K562 (cell line): Measurements from ENCODE around the gene DISC1. TPM values are rescaled to one million over a fixed set of nuclear protein-coding genes. Genes with fewer than 3 reads are reported as not detected.

Experiments
- ATAC-seq: fragments of 200-7000 bp; cut with Tn5 transposase; 3 replicates; pipeline ENCODE4 v1.9.1; 2020; ENCODE audit warnings: moderate library complexity
- BruUV-seq: library from RNA; stranded (reverse); fragments of 400-500 nt; replicated peaks from 2 replicates; lab custom pipeline; 2021; lab: Mats Ljungman, UMichigan
- CTCF ChIA-PET: fragments of 300-600 bp; formaldehyde crosslinking; extraction: SDS; loops from one replicate; lab custom pipeline; 2021; ENCODE audit warnings: low intra/inter-chr PET ratio; lab: Yijun Ruan, JAX
- POLR2A ChIA-PET: fragments of 300-600, 350-650 bp; sonication (Branson Sonifier 250); formaldehyde crosslinking; extraction: SDS; loops from one replicate; lab custom pipeline; 2021; ENCODE audit warnings: antibody characterized with exemption, inconsistent platforms; lab: Yijun Ruan, JAX
- DNase-seq, 4 experiments: peaks; one replicate each; pipeline versions ENCODE4 v3.0.0 to v3.0.0-alpha.2; 2011 to 2018; ENCODE audit warnings: low spot score in 3 of 4, mixed read lengths in 3 of 4; ENCODE audit errors: extremely low read depth in 1 of 4
- FAIRE-seq: peaks from 2 replicates; lab custom pipeline; 2011; peaks lifted over from hg19 to GRCh38; lab: Jason Lieb, UNC
- H2AFZ ChIP-seq: 2 replicates; pipeline ENCODE4 v1.6.0; 2011; ENCODE audit warnings: low read depth, low read length, control low read depth, inconsistent platforms
- H3K27ac ChIP-seq: fragments of 200-600 bp; 3 replicates; pipeline ENCODE4 v1.8.0; 2011; ENCODE audit warnings: low read depth, mild to moderate bottlenecking, control low read depth, inconsistent platforms, low read length, moderate library complexity, mixed read lengths; ENCODE audit errors: extremely low read depth
- H3K27me3 ChIP-seq, 2 experiments: fragments of 300-600 bp in 1 of 2; 2 replicates in 1 of 2; 3 replicates in 1 of 2; pipeline versions ENCODE4 v1.6.0 to v1.8.0; 2011; ENCODE audit warnings: inconsistent platforms in 2 of 2, low read length in 2 of 2, mild to moderate bottlenecking in 1 of 2, mixed read lengths in 1 of 2, moderate library complexity in 1 of 2; ENCODE audit not compliant: control insufficient read depth in 2 of 2, insufficient read depth in 2 of 2
- H3K36me3 ChIP-seq: fragments of 300-600 bp; 3 replicates; pipeline ENCODE4 v1.8.0; 2011; ENCODE audit warnings: mild to moderate bottlenecking, low read length, inconsistent platforms; ENCODE audit not compliant: control insufficient read depth, insufficient read depth
- H3K4me1 ChIP-seq, 2 experiments: fragments of 200-600 bp in 1 of 2; replicated peaks in 1 of 2; 2 replicates in 1 of 2; 3 replicates in 1 of 2; pipeline versions ENCODE4 v1.5.1 to v1.8.0; 2011; ENCODE audit warnings: inconsistent platforms in 2 of 2, low read length in 2 of 2, mild to moderate bottlenecking in 1 of 2, mixed read lengths in 1 of 2, moderate library complexity in 1 of 2; ENCODE audit not compliant: control insufficient read depth in 2 of 2, insufficient read depth in 2 of 2
- H3K4me2 ChIP-seq: 2 replicates; pipeline ENCODE4 v1.6.1; 2011; ENCODE audit warnings: low read length, control low read depth, inconsistent platforms, mixed read lengths; ENCODE audit not compliant: insufficient read depth
- H3K4me3 ChIP-seq: fragments of 200-600 bp; sonication (generic), shearing (Covaris generic); 2 replicates; pipeline ENCODE4 v1.5.1; 2016; ENCODE audit warnings: control low read depth, inconsistent platforms
- H3K79me2 ChIP-seq: fragments of 200-600 bp; 3 replicates; pipeline ENCODE4 v1.8.0; 2011; ENCODE audit warnings: low read length, inconsistent platforms; ENCODE audit not compliant: control insufficient read depth, insufficient read depth
- H3K9ac ChIP-seq, 2 experiments: 2 replicates each; pipeline versions ENCODE4 v1.6.0 to v1.6.1; 2011; ENCODE audit warnings: low read depth in 2 of 2, low read length in 2 of 2, control low read depth in 1 of 2, inconsistent platforms in 1 of 2, mild to moderate bottlenecking in 1 of 2, mixed read lengths in 1 of 2; ENCODE audit not compliant: insufficient read depth in 1 of 2
- H3K9me1 ChIP-seq: one replicate; pipeline ENCODE4 v1.6.0; 2011; ENCODE audit warnings: inconsistent platforms, mild to moderate bottlenecking, low read length, moderate library complexity; ENCODE audit not compliant: control insufficient read depth, insufficient read depth
- H3K9me3 ChIP-seq: replicated peaks from 2 replicates; pipeline ENCODE4 v1.5.1; 2011; ENCODE audit warnings: low read depth, low read length, inconsistent platforms; ENCODE audit not compliant: control insufficient read depth, insufficient read depth
- H4K20me1 ChIP-seq: replicated peaks from 2 replicates; pipeline ENCODE4 v1.6.1; 2011; ENCODE audit warnings: low read length, inconsistent platforms, mixed read lengths; ENCODE audit not compliant: control insufficient read depth, insufficient read depth
- BACH1 ChIP-seq: fragments of 200-800 bp; sonication (Bioruptor generic); IDR thresholded peaks from 2 replicates; pipeline ENCODE4 v1.6.1; 2016; ENCODE audit warnings: missing genetic modification characterization, missing compliant biosample characterization
- E2F6 ChIP-seq, 2 experiments: IDR thresholded peaks; 2 replicates each; pipeline ENCODE4 v1.6.1; 2011; ENCODE audit warnings: borderline replicate concordance in 1 of 2, control low read depth in 1 of 2, low read depth in 1 of 2, low read length in 1 of 2, mild to moderate bottlenecking in 1 of 2, mixed read lengths in 1 of 2, moderate library complexity in 1 of 2; ENCODE audit not compliant: insufficient read depth in 1 of 2, insufficient read length in 1 of 2, poor library complexity in 1 of 2, severe bottlenecking in 1 of 2; ENCODE audit errors: extremely low read depth in 1 of 2
- HMG20B ChIP-seq: fragments of 250-450 bp; sonication (Bioruptor Pico); IDR thresholded peaks from 2 replicates; pipeline ENCODE4 v1.5.0; 2021; ENCODE audit warnings: mild to moderate bottlenecking
- HMGXB4 ChIP-seq: sonication (generic); formaldehyde crosslinking; IDR thresholded peaks from 2 replicates; pipeline ENCODE4 v1.8.1; 2023; ENCODE audit warnings: mild to moderate bottlenecking, missing genetic modification reagents
- KAT8 ChIP-seq: fragments of 450-650 bp; IDR thresholded peaks from 2 replicates; pipeline ENCODE4 v1.6.1; 2016; ENCODE audit warnings: low read depth, mild to moderate bottlenecking
- KLF6 ChIP-seq: fragments of 250-450 bp; sonication (Bioruptor Pico); IDR thresholded peaks from 2 replicates; pipeline ENCODE4 v1.4.0; 2020; ENCODE audit warnings: mild to moderate bottlenecking, moderate library complexity, borderline replicate concordance
- MCM2 ChIP-seq: fragments of 450-650 bp; IDR thresholded peaks from 2 replicates; pipeline ENCODE4 v1.6.1; 2017; ENCODE audit warnings: low read depth, mild to moderate bottlenecking
- RCOR1 ChIP-seq, 2 experiments: IDR thresholded peaks; 2 replicates each; pipeline ENCODE4 v1.6.1; 2012; ENCODE audit warnings: low read depth in 2 of 2, low read length in 2 of 2, borderline replicate concordance in 1 of 2, improper control_type of control experiment in 1 of 2
- RNF2 ChIP-seq: sonication (generic); IDR thresholded peaks from 2 replicates; pipeline ENCODE4 v1.6.1; 2016
- TAF9B ChIP-seq: fragments of 450-650 bp; IDR thresholded peaks from 2 replicates; pipeline ENCODE4 v1.6.1; 2018; ENCODE audit warnings: mild to moderate bottlenecking; ENCODE audit not compliant: partially characterized antibody
- TAL1 ChIP-seq: fragments of 450-650 bp; IDR thresholded peaks from 2 replicates; pipeline ENCODE4 v1.6.1; 2016; ENCODE audit warnings: mild to moderate bottlenecking
- ZC3H11A ChIP-seq: IDR thresholded peaks from 2 replicates; pipeline ENCODE4 v1.6.1; 2012; ENCODE audit warnings: low read depth, low read length, improper control_type of control experiment
- WGBS: fragments of 100-300 bp; shearing (Covaris generic); methylation state at CpG from one replicate; pipeline ENCODE4 v1.1.6; 2016; ENCODE audit warnings: low coverage, mixed read lengths; ENCODE audit not compliant: insufficient coverage; ENCODE audit errors: missing lambda C conversion rate; 5-methylcytosine and 5-hydroxymethylcytosine counted together
- in situ Hi-C: fragments of 300-500 bp; cut with MboI; formaldehyde crosslinking; loops from 4 replicates; pipeline ENCODE4 v1.15.0; 2018; ENCODE audit warnings: inconsistent platforms, mixed read lengths
- intact Hi-C: fragments of 100-400 bp; cut with micrococcal nuclease; formaldehyde crosslinking; loops from 2 replicates; pipeline ENCODE4 v1.14.2; 2022
- polyA plus RNA-seq, 8 experiments: library from polyadenylated mRNA; depleted of rRNA in 4 of 8; stranded (reverse) in 5 of 8; unstranded in 3 of 8; fragments of >200 nt; fragmentation: Nextera tagmentation in 2 of 8; fragmentation: Illumina TruSeq in 1 of 8; extraction: Ambion mirVana in 2 of 8; extraction: Trizol in 1 of 8; gene quantifications; 2 replicates each; pipeline versions ENCODE4 v1.2.1 to v1.2.3, GENCODE V29; 2011 to 2014; ENCODE audit warnings: inconsistent platforms in 1 of 8, missing spikeins in 1 of 8
- total RNA-seq, 7 experiments: library from RNA; depleted of rRNA in 6 of 7; stranded (reverse); fragments of >200 nt in 6 of 7; fragmentation: Illumina TruSeq in 2 of 7; extraction: Trizol in 2 of 7; gene quantifications; 2 replicates each; pipeline versions ENCODE4 v1.2.1 to v1.2.3, GENCODE V29; 2011 to 2021; ENCODE audit warnings: low replicate concordance in 1 of 7
- TF ChIP-seq, protein P1 (sequence below): fragments of 450-650 bp; IDR thresholded peaks from 2 replicates; pipeline ENCODE4 v1.6.1; 2016; ENCODE audit warnings: missing biosample characterization, missing genetic modification characterization
- TF ChIP-seq, protein P2 (sequence below): fragments of 450-650 bp; formaldehyde crosslinking; IDR thresholded peaks from 2 replicates; pipeline ENCODE4 v1.4.0; 2020; ENCODE audit warnings: mild to moderate bottlenecking

DISC1 gene
- total and polyA plus RNA-seq, 9 of the 15 experiments (the other 6 are each of a cell fraction or from before 2014, with no cell fraction given), result 0.01 to 0.11 (median 0.08) TPM; not detected in 1

- TF ChIP-seq RCOR1 (IDR thresholded peaks at IDR 0.05; ENCODE audit: borderline replicate concordance in 1 of 2, low read depth in 2 of 2, low read length in 2 of 2), result no peak
- TF ChIP-seq E2F6 (IDR thresholded peaks at IDR 0.05; ENCODE audit: borderline replicate concordance in 1 of 2, extremely low read depth in 1 of 2, insufficient read depth in 1 of 2, insufficient read length in 1 of 2, low read depth in 1 of 2, low read length in 1 of 2, poor library complexity in 1 of 2, severe bottlenecking in 1 of 2), result no peak
Observed at GRCh38 chr1:231839999-231840398, 213.4 kb downstream of the DISC1 start (continued).

DNA sequence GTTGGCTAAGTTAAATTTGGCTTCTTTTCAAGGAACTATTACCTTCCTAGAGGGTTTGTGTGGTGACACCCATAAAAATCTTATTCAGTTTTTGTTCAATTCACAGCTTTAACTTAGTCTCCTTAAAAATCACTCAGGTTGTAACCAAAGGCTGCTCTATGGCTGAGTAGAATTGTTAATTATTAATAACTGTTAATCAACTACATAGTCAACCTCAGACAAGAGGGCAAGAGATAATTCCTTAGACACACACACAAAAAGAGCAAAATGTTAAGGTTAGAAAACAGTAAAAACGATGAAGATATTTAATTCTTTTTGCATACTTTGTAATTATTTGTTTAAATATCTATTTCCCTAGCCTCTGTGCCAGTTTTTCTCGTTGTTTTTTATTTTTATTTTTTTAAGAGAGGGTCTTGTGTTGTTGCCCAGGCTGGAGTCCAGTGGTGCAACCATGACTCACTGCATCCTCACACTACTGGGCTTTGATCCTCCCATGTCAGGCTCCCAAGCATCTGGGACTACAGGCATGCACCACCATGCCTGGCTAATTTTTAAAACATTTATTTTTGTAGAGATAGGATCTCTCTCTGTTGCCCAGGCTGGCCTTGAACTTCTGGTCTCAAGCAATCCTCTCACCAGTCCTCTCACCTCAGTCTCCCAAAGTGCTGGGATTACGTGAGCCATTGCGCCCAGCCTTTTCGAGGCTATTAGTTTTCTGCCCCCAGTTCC lies 215.2 kb downstream of the DISC1 start:
- Histone ChIP-seq H3K27me3 (peaks cover 0 to 15% of the 10 kb centered on the region in 2 experiments; a peak in 2 of 5 replicates), H3K4me2 (no peak overlapping the region), H3K9ac (no peak overlapping the region), H3K9me1 (peaks cover 2% of the 10 kb centered on the region), H3K4me1 (no peaks in the 10 kb centered on the region), H3K4me3 (no peak overlapping the region), H3K79me2 (no peaks in the 10 kb centered on the region), H4K20me1 (no peaks in the 10 kb centered on the region), H3K36me3 (no peaks in the 10 kb centered on the region; the same call in 2 of the 3 replicates), H2AFZ (no peak overlapping the region), H3K9me3 (no peaks in the 10 kb centered on the region), H3K27ac (no peak overlapping the region)
- intact Hi-C loops, result no loop called here
- in situ Hi-C loops, result no loop called here
- ChIA-PET POLR2A (no interaction called here), CTCF (no interaction called here)
- no TSS peak for BruUV-seq
- ATAC-seq, result no peak
- 2% methylated on average over 5 of the region's 5 CpGs for WGBS
- no peak for DNase-seq
- FAIRE-seq, result no peak
- TF ChIP-seq HMGXB4, result no peak
- TF ChIP-seq KLF6 (CRISPR knock-in tag), result no peak
- TF ChIP-seq MCM2, result no peak
- no peak for TF ChIP-seq TAF9B
- TF ChIP-seq, protein P1, sequence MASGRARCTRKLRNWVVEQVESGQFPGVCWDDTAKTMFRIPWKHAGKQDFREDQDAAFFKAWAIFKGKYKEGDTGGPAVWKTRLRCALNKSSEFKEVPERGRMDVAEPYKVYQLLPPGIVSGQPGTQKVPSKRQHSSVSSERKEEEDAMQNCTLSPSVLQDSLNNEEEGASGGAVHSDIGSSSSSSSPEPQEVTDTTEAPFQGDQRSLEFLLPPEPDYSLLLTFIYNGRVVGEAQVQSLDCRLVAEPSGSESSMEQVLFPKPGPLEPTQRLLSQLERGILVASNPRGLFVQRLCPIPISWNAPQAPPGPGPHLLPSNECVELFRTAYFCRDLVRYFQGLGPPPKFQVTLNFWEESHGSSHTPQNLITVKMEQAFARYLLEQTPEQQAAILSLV (tag), result no peak
- TF ChIP-seq RNF2, result no peak
- no peak for TF ChIP-seq ZC3H11A
- TF ChIP-seq RCOR1 (IDR thresholded peaks at IDR 0.05; ENCODE audit: borderline replicate concordance in 1 of 2, low read depth in 2 of 2, low read length in 2 of 2), result no peak
- no peak for TF ChIP-seq BACH1 (tag)
- no peak for TF ChIP-seq TAL1
- no peak for TF ChIP-seq HMG20B (CRISPR knock-in tag)
- TF ChIP-seq, protein P2, sequence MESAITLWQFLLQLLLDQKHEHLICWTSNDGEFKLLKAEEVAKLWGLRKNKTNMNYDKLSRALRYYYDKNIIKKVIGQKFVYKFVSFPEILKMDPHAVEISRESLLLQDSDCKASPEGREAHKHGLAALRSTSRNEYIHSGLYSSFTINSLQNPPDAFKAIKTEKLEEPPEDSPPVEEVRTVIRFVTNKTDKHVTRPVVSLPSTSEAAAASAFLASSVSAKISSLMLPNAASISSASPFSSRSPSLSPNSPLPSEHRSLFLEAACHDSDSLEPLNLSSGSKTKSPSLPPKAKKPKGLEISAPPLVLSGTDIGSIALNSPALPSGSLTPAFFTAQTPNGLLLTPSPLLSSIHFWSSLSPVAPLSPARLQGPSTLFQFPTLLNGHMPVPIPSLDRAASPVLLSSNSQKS (CRISPR knock-in tag), result no peak
- no peak for TF ChIP-seq KAT8
